Endothelial cell (in vitro differentiated cells): Measurements from ENCODE around the gene LARGE1. TPM values are rescaled to one million over a fixed set of nuclear protein-coding genes. Genes with fewer than 3 reads are reported as not detected.

ENCODE experiments used
- DNase-seq: peaks from one replicate; pipeline ENCODE4 v3.0.0; 2021; ENCODE audit warnings: low spot score
- H3K27ac Mint-ChIP-seq: one replicate; pipeline ENCODE4 v1.8.0; 2021; ENCODE audit warnings: mixed read lengths, inconsistent platforms; ENCODE audit not compliant: unreplicated experiment
- H3K27me3 Mint-ChIP-seq: one replicate; pipeline ENCODE4 v1.8.0; 2021; ENCODE audit warnings: mild to moderate bottlenecking, moderate library complexity, mixed read lengths, inconsistent platforms; ENCODE audit not compliant: unreplicated experiment
- H3K36me3 Mint-ChIP-seq: one replicate; pipeline ENCODE4 v1.8.0; 2021; ENCODE audit warnings: mild to moderate bottlenecking, low read depth, mixed read lengths, inconsistent platforms; ENCODE audit not compliant: unreplicated experiment
- H3K4me1 Mint-ChIP-seq: one replicate; pipeline ENCODE4 v1.8.0; 2021; ENCODE audit warnings: mild to moderate bottlenecking, mixed read lengths, inconsistent platforms; ENCODE audit not compliant: unreplicated experiment
- H3K4me3 Mint-ChIP-seq: one replicate; pipeline ENCODE4 v1.8.0; 2021; ENCODE audit warnings: mild to moderate bottlenecking, mixed read lengths, inconsistent platforms; ENCODE audit not compliant: unreplicated experiment
- H3K9me3 Mint-ChIP-seq: one replicate; pipeline ENCODE4 v1.8.0; 2021; ENCODE audit warnings: mixed read lengths, inconsistent platforms; ENCODE audit not compliant: unreplicated experiment
- CTCF ChIP-seq: fragments of 200-600 bp; sonication (generic); IDR thresholded peaks from one replicate; pipeline ENCODE4 v1.5.0; 2021; ENCODE audit warnings: antibody characterized with exemption; ENCODE audit not compliant: unreplicated experiment
- total RNA-seq: library from RNA; stranded (reverse); fragmentation: NEBNext Ultra II Directional; extraction: Animal tissue kit (Norgen Biotek cat#: 25700); gene quantifications from one replicate; pipeline ENCODE4 v1.2.1, GENCODE V29; 2021; ENCODE audit not compliant: unreplicated experiment

LARGE1 gene
- total RNA-seq, 1 donor from 2014 or later, result 25.4 TPM

- Mint-ChIP-seq H3K4me1 (peaks cover 15% of the 10 kb centered on the region), H3K27ac (no peak overlapping the region), H3K4me3 (no peak overlapping the region), H3K9me3 (no peaks in the 10 kb centered on the region), H3K27me3 (peaks cover 4% of the 10 kb centered on the region), H3K36me3 (no peaks in the 10 kb centered on the region)
- no peak for DNase-seq
- TF ChIP-seq CTCF, result no peak
Observed at GRCh38 chr22:33895444-33895843, 24.8 kb downstream of the LARGE1 start.

- Mint-ChIP-seq H3K27me3 (peaks cover 4% of the 10 kb centered on the region), H3K4me3 (no peak overlapping the region), H3K36me3 (no peaks in the 10 kb centered on the region), H3K9me3 (no peaks in the 10 kb centered on the region), H3K27ac (no peak overlapping the region), H3K4me1 (peaks cover 15% of the 10 kb centered on the region)
- TF ChIP-seq CTCF, result no peak
- DNase-seq, result no peak
Observed at GRCh38 chr22:33894515-33894914, 25.8 kb downstream of the LARGE1 start.

GRCh38 chr22:33894036-33894435 lies 26.2 kb downstream of the LARGE1 start:
- no peak for TF ChIP-seq CTCF
- Mint-ChIP-seq H3K4me1 (peaks cover 15% of the 10 kb centered on the region), H3K27ac (no peak overlapping the region), H3K4me3 (no peak overlapping the region), H3K9me3 (no peaks in the 10 kb centered on the region), H3K36me3 (no peaks in the 10 kb centered on the region), H3K27me3 (peaks cover 4% of the 10 kb centered on the region)
- DNase-seq, result no peak

GRCh38 chr22:33893512-33893911 lies 26.8 kb downstream of the LARGE1 start:
- no peak for TF ChIP-seq CTCF
- Mint-ChIP-seq H3K27me3 (peaks cover 4% of the 10 kb centered on the region), H3K4me1 (peaks cover 15% of the 10 kb centered on the region), H3K36me3 (no peaks in the 10 kb centered on the region), H3K9me3 (no peaks in the 10 kb centered on the region), H3K4me3 (no peak overlapping the region), H3K27ac (no peak overlapping the region)
- DNase-seq, result no peak

- Mint-ChIP-seq H3K4me1 (peaks cover 5% of the 10 kb centered on the region), H3K9me3 (no peaks in the 10 kb centered on the region), H3K27me3 (peaks cover 4% of the 10 kb centered on the region), H3K27ac (no peak overlapping the region), H3K4me3 (no peak overlapping the region), H3K36me3 (no peaks in the 10 kb centered on the region)
- no peak for DNase-seq
- TF ChIP-seq CTCF, result no peak
Observed at GRCh38 chr22:33891992-33892391, 28.3 kb downstream of the LARGE1 start.
